Bronchial epithelial cell (primary cell): ENCODE measurements around the gene NLGN4Y. TPM values are rescaled to one million over a fixed set of nuclear protein-coding genes. Genes with fewer than 3 reads are reported as not detected.
A peak's percentile ranks its signal among the peaks of the same experiment; 100 is the strongest.

ENCODE experiments used
- DNase-seq: peaks from one replicate; pipeline ENCODE4 v3.0.0-alpha.2; 2010; ENCODE audit warnings: low read depth
- FAIRE-seq: peaks from 2 replicates; lab custom pipeline; 2011; peaks lifted over from hg19 to GRCh38; lab: Jason Lieb, UNC
- H3K27me3 ChIP-seq: 2 replicates; pipeline ENCODE4 v1.5.1; 2011; ENCODE audit warnings: low read length; ENCODE audit not compliant: control insufficient read depth, insufficient read depth
- H3K36me3 ChIP-seq: 2 replicates; pipeline ENCODE4 v1.5.1; 2011; ENCODE audit warnings: low read length; ENCODE audit not compliant: control insufficient read depth, insufficient read depth
- H3K4me3 ChIP-seq: 2 replicates; pipeline ENCODE4 v1.5.1; 2011; ENCODE audit warnings: mild to moderate bottlenecking, low read depth, low read length, control low read depth
- CTCF ChIP-seq: IDR thresholded peaks from 2 replicates; pipeline ENCODE4 v1.5.1; 2011; ENCODE audit warnings: mild to moderate bottlenecking, moderate library complexity, low read length, control low read depth, inconsistent platforms; ENCODE audit not compliant: insufficient read depth, severe bottlenecking
- total RNA-seq: library from RNA; depleted of rRNA; stranded (reverse); fragments of >200 nt; gene quantifications from 2 replicates; pipeline ENCODE4 v1.2.1, GENCODE V29; 2014

Gene NLGN4Y
- total RNA-seq, 1 donor from 2014 or later: 14.2 TPM

GRCh38 chrY:14543506-14543905 is 19.2 kb downstream of the NLGN4Y start:
- no peak for TF ChIP-seq CTCF
- Histone ChIP-seq H3K27me3 (no peaks in the 10 kb centered on the region), H3K36me3 (no peaks in the 10 kb centered on the region), H3K4me3 (no peak overlapping the region)
- DNase-seq: no peak
- FAIRE-seq: no peak

GRCh38 chrY:14581294-14581693 is 57.0 kb downstream of the NLGN4Y start:
- Histone ChIP-seq H3K4me3 (no peak overlapping the region), H3K27me3 (no peaks in the 10 kb centered on the region), H3K36me3 (no peaks in the 10 kb centered on the region)
- no peak for TF ChIP-seq CTCF
- DNase-seq (no peak), FAIRE-seq (no peak)

- no peak for FAIRE-seq
- DNase-seq: no peak
- H3K4me3 ChIP-seq: no peak overlapping the region
- no peaks in the 10 kb centered on the region for H3K27me3 ChIP-seq
- no peak for TF ChIP-seq CTCF
- no peaks in the 10 kb centered on the region for H3K36me3 ChIP-seq
These were observed 62.4 kb downstream of the NLGN4Y start for GRCh38 chrY:14586725-14587124.

GRCh38 chrY:14601372-14601771 is 77.0 kb downstream of the NLGN4Y start:
- H3K36me3 ChIP-seq: no peaks in the 10 kb centered on the region
- no peaks in the 10 kb centered on the region for H3K27me3 ChIP-seq
- no peak overlapping the region for H3K4me3 ChIP-seq
- no peak for FAIRE-seq
- TF ChIP-seq CTCF: no peak
- DNase-seq: no peak

- H3K36me3 ChIP-seq: no peaks in the 10 kb centered on the region
- DNase-seq (no peak), FAIRE-seq (no peak)
- TF ChIP-seq CTCF: no peak
- H3K27me3 ChIP-seq: no peaks in the 10 kb centered on the region
- H3K4me3 ChIP-seq: no peak overlapping the region
These were observed 93.3 kb downstream of the NLGN4Y start for GRCh38 chrY:14617625-14618024.

GRCh38 chrY:14618513-14618912 is 94.2 kb downstream of the NLGN4Y start:
- FAIRE-seq (no peak), DNase-seq (peak; percentile 10)
- H3K36me3 ChIP-seq: no peaks in the 10 kb centered on the region
- no peak overlapping the region for H3K4me3 ChIP-seq
- TF ChIP-seq CTCF: peak; percentile 7
- no peaks in the 10 kb centered on the region for H3K27me3 ChIP-seq
